HuH-7.5 (cell line): Measurements from ENCODE around the gene FRAT1.

Experiments
- DNase-seq: peaks from one replicate; pipeline ENCODE4 v3.0.0; 2011; ENCODE audit warnings: low spot score

Gene FRAT1

DNA sequence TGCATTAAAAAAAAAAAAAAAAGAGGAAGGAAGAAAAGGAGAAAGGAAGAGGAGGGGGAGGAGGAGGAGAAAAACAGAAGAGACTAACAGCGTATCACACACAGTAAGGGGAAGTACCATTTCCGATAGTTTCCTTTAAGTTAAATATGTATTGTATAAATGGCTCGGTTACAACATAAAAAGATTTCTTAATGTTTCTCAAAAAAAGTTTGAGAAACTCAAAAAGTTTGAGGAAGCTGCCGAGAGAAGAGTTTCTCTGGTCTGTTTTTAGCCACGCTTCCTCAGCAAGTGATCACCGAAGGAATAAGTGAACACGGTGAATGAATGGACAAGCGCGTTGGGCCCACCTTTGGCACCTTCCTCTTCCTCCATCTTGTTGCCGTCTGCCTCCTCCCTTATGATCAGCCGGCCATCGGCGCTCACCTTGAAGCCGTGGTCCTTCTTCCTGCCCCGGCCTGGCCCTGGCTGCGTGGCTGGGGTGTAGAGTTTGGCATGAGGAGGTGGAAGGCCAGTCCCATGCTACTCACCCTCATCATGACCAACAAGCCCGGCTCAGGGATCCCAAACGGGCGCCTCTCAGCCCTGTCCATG lies 46.8 kb downstream of the FRAT1 start:
- DNase-seq, result no peak

DNA sequence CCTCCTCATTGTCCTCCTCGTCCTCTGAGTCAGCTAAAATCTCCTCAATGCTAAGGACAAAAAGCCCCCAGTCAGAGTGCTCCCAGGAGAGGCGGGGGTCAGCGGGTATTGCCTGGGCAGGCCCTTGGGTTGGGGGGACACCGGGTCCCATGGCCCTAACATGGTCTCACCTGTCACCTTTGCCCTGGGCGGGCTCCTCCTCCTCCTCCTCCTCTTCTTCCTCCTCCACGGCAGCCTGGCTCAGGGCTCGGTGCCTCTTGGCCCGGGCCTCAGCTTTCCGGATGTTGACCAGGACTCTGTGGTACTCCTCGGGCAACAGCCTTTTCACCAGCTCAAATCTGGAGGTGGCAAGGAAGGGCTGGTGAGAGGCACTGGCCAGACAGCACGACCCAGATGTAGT lies 47.5 kb downstream of the FRAT1 start:
- DNase-seq, result no peak

DNA sequence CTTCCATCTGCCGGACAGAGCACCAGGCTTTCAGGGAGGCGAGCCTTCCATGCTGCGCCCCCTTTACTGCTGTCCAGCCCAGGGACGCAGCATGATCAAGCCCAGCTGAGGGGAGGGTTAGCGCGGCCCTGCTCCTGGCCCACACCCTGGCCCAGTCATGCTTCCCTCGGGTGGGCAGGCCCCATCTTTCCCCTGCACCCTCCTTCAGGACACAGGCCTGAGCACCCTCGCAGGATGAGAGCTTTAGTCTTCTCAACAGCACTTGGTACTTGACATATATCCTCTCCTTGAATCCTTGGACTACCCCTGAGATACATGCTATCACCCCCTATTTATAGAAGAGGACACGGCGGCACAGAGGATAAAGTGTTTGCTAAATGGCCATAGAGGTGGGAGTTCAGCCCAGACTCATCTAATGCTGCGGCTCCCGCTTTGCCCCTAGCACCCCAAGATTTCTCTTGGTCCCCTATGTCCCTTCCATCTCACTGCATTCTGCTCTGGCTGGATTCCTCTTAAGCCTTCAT lies 48.1 kb downstream of the FRAT1 start:
- no peak for DNase-seq
